ENCODE results near the gene TRHDE.
A peak's percentile ranks its signal among the peaks of the same experiment; 100 is the strongest.
"Not testable (repeated sequence)": the region's sequence is repeated elsewhere in the genome, so short reads cannot be mapped to it uniquely, and the experiment has no call there.

Gene TRHDE

GRCh38 chr12:72631926-72632685 lies 359.9 kb downstream of the TRHDE start:
- no peak for DNase-seq

GRCh38 chr12:72642706-72643105 lies 370.5 kb downstream of the TRHDE start:
- no peak for DNase-seq

- no peak for DNase-seq
Measured at GRCh38 chr12:72647139-72647538, 375.0 kb downstream of the TRHDE start.

GRCh38 chr12:72658615-72659014 lies 386.4 kb downstream of the TRHDE start:
- no peak for DNase-seq

- DNase-seq = not testable (repeated sequence)
Measured at GRCh38 chr12:72660174-72660573, 388.0 kb downstream of the TRHDE start.

GRCh38 chr12:72673853-72674252 lies 401.7 kb downstream of the TRHDE start:
- peak in 3 of 4 experiments; percentile 18 to 66 (median 37) for DNase-seq

- DNase-seq = no peak
Measured at GRCh38 chr12:72676556-72676955, 404.4 kb downstream of the TRHDE start.

GRCh38 chr12:72677139-72677538 lies 405.0 kb downstream of the TRHDE start:
- DNase-seq = peak in 3 of 4 experiments; percentile 37 to 43 (median 41)

GRCh38 chr12:72677846-72678245 lies 405.7 kb downstream of the TRHDE start:
- peak in 2 of 4 experiments; percentile 5 to 16 for DNase-seq

- no peak for DNase-seq
Measured at GRCh38 chr12:72679147-72679757, 407.1 kb downstream of the TRHDE start.

- DNase-seq = no peak
Measured at GRCh38 chr12:72681028-72681427, 408.9 kb downstream of the TRHDE start.

- DNase-seq = no peak
Measured at GRCh38 chr12:72684491-72684890, 412.3 kb downstream of the TRHDE start.

GRCh38 chr12:72692338-72692737 lies 420.2 kb downstream of the TRHDE start:
- DNase-seq = no peak

GRCh38 chr12:72694193-72694592 lies 422.0 kb downstream of the TRHDE start:
- DNase-seq = no peak

GRCh38 chr12:72699362-72699761 lies 427.2 kb downstream of the TRHDE start:
- no peak for DNase-seq

GRCh38 chr12:72712025-72712424 lies 439.9 kb downstream of the TRHDE start:
- DNase-seq = not testable (repeated sequence)

- no peak for DNase-seq
Measured at GRCh38 chr12:72716221-72716620, 444.1 kb downstream of the TRHDE start.

GRCh38 chr12:72717036-72717435 lies 444.9 kb downstream of the TRHDE start:
- no peak for DNase-seq
